Vagina (tissue), 2 donors: Measurements from ENCODE around the gene SSR1. TPM values are rescaled to one million over a fixed set of nuclear protein-coding genes. Genes with fewer than 3 reads are reported as not detected.

ENCODE experiments used
- DNase-seq, 2 donors: peaks; one replicate each; pipeline ENCODE4 v3.0.0-alpha.2; 2017; ENCODE audit errors: extremely low spot score in 2 of 2
- H3K27ac ChIP-seq: fragments of 200-600 bp; sonication (generic); one replicate; pipeline ENCODE4 v1.5.1; 2019
- H3K27me3 ChIP-seq: fragments of 200-600 bp; sonication (generic); one replicate; pipeline ENCODE4 v1.5.1; 2019
- H3K36me3 ChIP-seq, 2 donors: fragments of 200-600 bp; sonication (generic); one replicate each; pipeline ENCODE4 v1.5.1; 2017 to 2019
- H3K4me1 ChIP-seq: fragments of 200-600 bp; sonication (generic); one replicate; pipeline ENCODE4 v1.5.1; 2019
- H3K4me3 ChIP-seq, 2 donors: fragments of 200-600 bp; sonication (generic); 1 replicate in 1 of 2; 2 replicates in 1 of 2; pipeline ENCODE4 v1.5.1; 2016 to 2019
- H3K9me3 ChIP-seq: fragments of 200-600 bp; sonication (generic); one replicate; pipeline ENCODE4 v1.5.1; 2019
- POLR2A ChIP-seq, 2 donors: fragments of 450-650 bp; IDR thresholded peaks; one replicate each; pipeline ENCODE4 v1.6.1; 2017; ENCODE audit warnings: antibody characterized with exemption in 2 of 2, mild to moderate bottlenecking in 2 of 2, moderate library complexity in 2 of 2
- POLR2AphosphoS5 ChIP-seq, 2 donors: sonication (generic); formaldehyde crosslinking; IDR thresholded peaks; one replicate each; pipeline ENCODE4 v1.9.0; 2017; ENCODE audit warnings: antibody characterized with exemption in 2 of 2, mild to moderate bottlenecking in 2 of 2, low read depth in 1 of 2; ENCODE audit not compliant: insufficient read depth in 1 of 2
- intact Hi-C: fragments of 100-400 bp; cut with DNase I; formaldehyde crosslinking; loops from one replicate; pipeline ENCODE4 v1.15.1; 2023
- total RNA-seq: library from RNA; depleted of rRNA; stranded (reverse); fragments of >200 nt; gene quantifications from one replicate; pipeline ENCODE4 v1.2.3, GENCODE V29; 2016
- TF ChIP-seq, protein P1 (sequence below), 3 experiments: fragments of 450-650 bp in 2 of 3; fragments of 200-600 bp in 1 of 3; sonication (generic) in 1 of 3; IDR thresholded peaks; one replicate each; pipeline ENCODE4 v1.5.1; 2017 to 2019; ENCODE audit warnings: antibody characterized with exemption in 3 of 3, mild to moderate bottlenecking in 2 of 3, moderate library complexity in 2 of 3

SSR1 gene
- total RNA-seq, 1 donor from 2014 or later = 48.1 TPM

DNA sequence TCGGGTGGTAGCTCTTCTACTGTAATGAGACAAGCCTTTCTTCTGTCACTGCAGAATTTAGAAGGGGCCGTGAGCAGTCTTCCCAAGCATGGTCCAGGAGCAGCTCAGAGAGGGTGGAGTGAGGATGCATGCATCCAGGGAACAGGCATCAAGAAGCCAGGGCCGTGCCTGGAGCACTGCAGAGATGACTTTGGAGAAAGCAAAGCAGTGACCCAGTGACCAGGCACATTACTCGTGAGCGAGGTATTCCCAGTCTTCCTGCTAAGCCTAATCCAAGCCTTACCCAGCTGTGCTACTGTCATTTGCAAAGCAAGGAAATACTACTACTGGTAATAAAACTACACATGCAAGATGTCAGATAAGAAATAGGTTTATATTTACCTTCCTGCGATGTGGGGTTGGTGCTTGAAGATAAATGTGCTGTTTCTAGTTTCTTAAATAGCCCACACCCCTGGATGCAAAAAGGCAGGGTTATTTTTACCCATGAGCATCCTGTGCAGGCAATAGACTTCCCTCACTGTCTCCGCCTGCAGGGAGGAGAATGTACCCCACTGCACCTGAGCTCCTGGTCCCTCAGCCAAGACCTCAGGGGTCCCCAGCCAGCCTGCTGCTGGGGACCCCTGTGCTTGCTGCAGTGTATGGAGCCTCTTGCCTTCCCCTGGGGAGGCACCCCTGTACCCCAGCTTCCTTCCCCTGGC lies 62.9 kb downstream of the SSR1 start:
- Histone ChIP-seq H3K4me3 (no peak overlapping the region), H3K9me3 (no peaks in the 10 kb centered on the region), H3K27ac (no peak overlapping the region), H3K27me3 (no peaks in the 10 kb centered on the region), H3K36me3 (peaks cover 5 to 59% of the 10 kb centered on the region in 2 donors), H3K4me1 (no peaks in the 10 kb centered on the region)
- intact Hi-C loops = loop anchor here (10.0 kb wide), 1 partner anchor 145 kb away; the partner anchor contains the start of gene RREB1
- DNase-seq = no peak
- TF ChIP-seq POLR2A (IDR thresholded peaks at IDR 0.05) (no peak), POLR2AphosphoS5 (IDR thresholded peaks at IDR 0.05; ENCODE audit: insufficient read depth in 1 of 2, low read depth in 1 of 2) (no peak)
- TF ChIP-seq, protein P1, sequence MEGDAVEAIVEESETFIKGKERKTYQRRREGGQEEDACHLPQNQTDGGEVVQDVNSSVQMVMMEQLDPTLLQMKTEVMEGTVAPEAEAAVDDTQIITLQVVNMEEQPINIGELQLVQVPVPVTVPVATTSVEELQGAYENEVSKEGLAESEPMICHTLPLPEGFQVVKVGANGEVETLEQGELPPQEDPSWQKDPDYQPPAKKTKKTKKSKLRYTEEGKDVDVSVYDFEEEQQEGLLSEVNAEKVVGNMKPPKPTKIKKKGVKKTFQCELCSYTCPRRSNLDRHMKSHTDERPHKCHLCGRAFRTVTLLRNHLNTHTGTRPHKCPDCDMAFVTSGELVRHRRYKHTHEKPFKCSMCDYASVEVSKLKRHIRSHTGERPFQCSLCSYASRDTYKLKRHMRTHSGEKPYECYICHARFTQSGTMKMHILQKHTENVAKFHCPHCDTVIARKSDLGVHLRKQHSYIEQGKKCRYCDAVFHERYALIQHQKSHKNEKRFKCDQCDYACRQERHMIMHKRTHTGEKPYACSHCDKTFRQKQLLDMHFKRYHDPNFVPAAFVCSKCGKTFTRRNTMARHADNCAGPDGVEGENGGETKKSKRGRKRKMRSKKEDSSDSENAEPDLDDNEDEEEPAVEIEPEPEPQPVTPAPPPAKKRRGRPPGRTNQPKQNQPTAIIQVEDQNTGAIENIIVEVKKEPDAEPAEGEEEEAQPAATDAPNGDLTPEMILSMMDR (IDR thresholded peaks at IDR 0.05) = no peak

DNA sequence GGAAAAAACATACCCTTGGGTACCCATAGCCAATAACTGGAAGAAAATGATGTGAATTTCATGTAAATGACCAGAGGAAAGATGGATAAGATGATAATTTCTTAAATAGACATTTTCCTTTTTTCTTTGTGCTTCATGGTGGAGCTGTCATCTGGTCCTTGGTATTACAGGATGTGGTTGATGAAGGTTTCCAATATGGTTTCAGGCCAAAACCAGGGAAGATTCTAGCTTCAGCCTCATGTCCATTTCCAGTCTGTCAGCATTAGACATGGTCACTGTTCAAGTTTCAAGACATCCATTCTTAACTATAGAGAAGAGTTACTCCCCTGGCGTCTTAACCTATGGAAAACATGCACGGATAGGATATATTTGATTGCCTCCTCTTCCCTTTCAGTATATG lies 63.6 kb downstream of the SSR1 start:
- H3K4me3 ChIP-seq = no peak overlapping the region
- intact Hi-C loops = loop anchor here (10.0 kb wide), 1 partner anchor 145 kb away; the partner anchor contains the start of gene RREB1
- H3K36me3 ChIP-seq = peaks cover 5 to 59% of the 10 kb centered on the region in 2 donors

DNA sequence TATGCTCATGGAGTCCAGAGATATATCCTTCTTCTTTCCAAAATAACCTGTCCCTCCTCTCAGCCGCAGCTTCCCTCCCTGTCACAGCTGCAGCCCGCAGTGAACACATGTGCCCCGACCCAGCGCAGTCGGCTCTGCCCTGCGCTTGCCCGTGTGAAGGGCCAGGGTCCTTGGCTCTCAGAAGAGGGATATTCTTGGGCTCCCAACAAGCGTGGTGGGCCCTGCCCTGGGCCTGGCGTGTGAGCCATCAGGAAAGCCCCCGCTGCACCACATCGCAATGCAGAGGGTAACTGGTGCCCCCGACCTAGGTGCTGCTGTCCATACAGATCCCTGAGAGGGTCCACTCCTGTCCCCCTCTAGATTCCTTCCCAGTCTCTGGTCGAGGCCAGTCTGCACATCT lies 65.2 kb downstream of the SSR1 start:
- Histone ChIP-seq H3K27ac (no peak overlapping the region), H3K4me3 (no peak overlapping the region), H3K27me3 (no peaks in the 10 kb centered on the region), H3K9me3 (no peaks in the 10 kb centered on the region), H3K4me1 (peaks cover 6% of the 10 kb centered on the region), H3K36me3 (peaks cover 5 to 59% of the 10 kb centered on the region in 2 donors)
- no peak for DNase-seq
- TF ChIP-seq, protein P1 (IDR thresholded peaks at IDR 0.05) = no peak
- no peak for TF ChIP-seq POLR2AphosphoS5 (IDR thresholded peaks at IDR 0.05; ENCODE audit: insufficient read depth in 1 of 2, low read depth in 1 of 2)
- TF ChIP-seq POLR2A (IDR thresholded peaks at IDR 0.05) = no peak
- intact Hi-C loops = loop anchor here (10.0 kb wide), 1 partner anchor 143 kb away; the partner anchor contains the start of gene RREB1

More for the DNA sequence above, 63.6 kb downstream of the SSR1 start:
- Histone ChIP-seq H3K27me3 (no peaks in the 10 kb centered on the region), H3K9me3 (no peaks in the 10 kb centered on the region), H3K27ac (no peak overlapping the region), H3K4me1 (no peaks in the 10 kb centered on the region)
- TF ChIP-seq, protein P1 (IDR thresholded peaks at IDR 0.05) = no peak
- TF ChIP-seq POLR2A (IDR thresholded peaks at IDR 0.05) (no peak), POLR2AphosphoS5 (IDR thresholded peaks at IDR 0.05; ENCODE audit: insufficient read depth in 1 of 2, low read depth in 1 of 2) (no peak)
- no peak for DNase-seq

DNA sequence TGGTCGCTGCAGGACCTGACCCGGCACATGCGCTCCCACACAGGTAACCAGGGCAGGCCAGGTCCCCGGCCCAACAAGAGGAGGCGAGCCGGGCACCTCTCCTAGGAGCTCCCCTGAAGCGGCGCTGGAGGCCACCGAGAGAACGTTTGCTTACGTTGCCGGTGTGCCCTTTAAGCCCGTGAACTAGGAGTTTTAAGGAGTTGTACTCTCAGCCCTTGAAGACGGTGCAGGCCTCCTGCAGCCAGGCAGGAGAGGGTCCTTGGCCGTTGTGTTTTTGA lies 65.9 kb downstream of the SSR1 start:
- Histone ChIP-seq H3K27me3 (no peaks in the 10 kb centered on the region), H3K27ac (no peak overlapping the region), H3K4me1 (peaks cover 13% of the 10 kb centered on the region), H3K9me3 (no peaks in the 10 kb centered on the region), H3K36me3 (peaks cover 5 to 53% of the 10 kb centered on the region in 2 donors), H3K4me3 (no peak overlapping the region)
- intact Hi-C loops = loop anchor here (10.0 kb wide), 1 partner anchor 142 kb away; the partner anchor contains the start of gene RREB1
- TF ChIP-seq POLR2AphosphoS5 (IDR thresholded peaks at IDR 0.05; ENCODE audit: insufficient read depth in 1 of 2, low read depth in 1 of 2) (no peak), POLR2A (IDR thresholded peaks at IDR 0.05) (no peak)
- TF ChIP-seq, protein P1 (IDR thresholded peaks at IDR 0.05) = no peak
- DNase-seq = no peak
